ENCODE results near the gene SLX4IP. TPM values are rescaled to one million over a fixed set of nuclear protein-coding genes. Genes with fewer than 3 reads are reported as not detected.

SLX4IP gene
- polyA plus RNA-seq, 6 donors from 2014 or later, result 1.7 to 3.5 (median 2.5) TPM

DNA sequence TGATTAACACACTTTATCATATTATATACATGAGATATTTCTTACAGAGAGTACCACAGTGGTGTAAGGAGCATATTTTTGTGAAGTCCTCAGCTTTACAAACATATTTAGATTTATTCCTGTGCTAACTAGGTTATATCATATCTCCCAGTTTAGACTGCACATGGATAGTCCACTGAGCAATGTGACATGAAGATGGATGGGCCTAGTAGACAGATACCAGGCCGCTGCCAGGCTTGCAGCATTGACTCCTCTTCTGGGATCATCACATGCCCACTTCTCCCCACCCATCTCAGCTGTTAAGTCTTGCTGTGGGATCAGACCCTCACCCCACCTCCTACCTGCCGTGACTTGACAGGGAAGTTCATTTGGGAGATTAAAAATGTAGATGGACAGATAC lies 95.8 kb downstream of the SLX4IP start:
- no peaks in the 10 kb centered on the region for H3K27me3 Mint-ChIP-seq
- H3K36me3 Mint-ChIP-seq, result peaks cover 5 to 8% of the 10 kb centered on the region in 2 donors
- peaks cover 0 to 8% (median 0%) of the 10 kb centered on the region in 3 donors for H3K4me1 Mint-ChIP-seq
- no peak overlapping the region for H3K27ac Mint-ChIP-seq
- no peak for ATAC-seq (ENCODE audit: low read depth in 2 of 2)
- H3K4me3 Mint-ChIP-seq, result no peak overlapping the region
- H3K9me3 Mint-ChIP-seq, result no peaks in the 10 kb centered on the region
- no peak for DNase-seq

- no peak overlapping the region for H3K4me3 Mint-ChIP-seq
- no peak for DNase-seq
- H3K36me3 Mint-ChIP-seq, result peaks cover 0 to 5% of the 10 kb centered on the region in 2 donors
- H3K4me1 Mint-ChIP-seq, result peaks cover 0 to 8% (median 0%) of the 10 kb centered on the region in 3 donors
- no peaks in the 10 kb centered on the region for H3K9me3 Mint-ChIP-seq
- no peaks in the 10 kb centered on the region for H3K27me3 Mint-ChIP-seq
- no peak for ATAC-seq (ENCODE audit: low read depth in 2 of 2)
- H3K27ac Mint-ChIP-seq, result no peak overlapping the region
Measured at GRCh38 chr20:10531848-10532247, 96.7 kb downstream of the SLX4IP start.

DNA sequence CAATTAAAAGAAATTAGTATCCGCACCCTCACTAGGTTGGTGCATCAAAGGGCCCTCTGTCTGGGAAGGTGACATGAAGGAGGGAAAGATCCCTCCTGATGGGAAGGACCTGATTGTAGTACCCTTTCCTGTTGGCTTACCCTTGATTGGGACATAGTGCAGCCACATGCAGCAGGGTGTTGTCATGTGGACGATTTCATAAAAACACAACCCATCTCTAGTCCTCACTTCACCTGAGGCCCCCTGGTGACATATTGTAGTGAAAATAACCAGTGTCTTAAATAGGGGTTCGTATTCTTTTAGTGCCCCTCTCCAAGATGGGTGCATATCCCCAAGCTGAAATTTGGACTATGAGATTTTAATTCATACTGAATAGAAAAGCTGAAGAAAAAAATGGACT lies 97.3 kb downstream of the SLX4IP start:
- H3K27me3 Mint-ChIP-seq, result no peaks in the 10 kb centered on the region
- ATAC-seq (ENCODE audit: low read depth in 2 of 2) (no peak), DNase-seq (no peak)
- no peak overlapping the region for H3K27ac Mint-ChIP-seq
- H3K36me3 Mint-ChIP-seq, result peaks cover 0 to 5% of the 10 kb centered on the region in 2 donors
- H3K4me1 Mint-ChIP-seq, result peaks cover 0 to 8% (median 0%) of the 10 kb centered on the region in 3 donors
- H3K4me3 Mint-ChIP-seq, result no peak overlapping the region
- H3K9me3 Mint-ChIP-seq, result no peaks in the 10 kb centered on the region

- ATAC-seq (ENCODE audit: low read depth in 2 of 2) (no peak), DNase-seq (no peak)
- H3K27ac Mint-ChIP-seq, result no peak overlapping the region
Measured at GRCh38 chr20:10536531-10536930, 101.4 kb downstream of the SLX4IP start.

GRCh38 chr20:10537850-10538480 lies 102.9 kb downstream of the SLX4IP start:
- no peak for ATAC-seq (ENCODE audit: low read depth in 2 of 2)
- H3K27ac Mint-ChIP-seq, result no peak overlapping the region
- no peak for DNase-seq
- no peak overlapping the region for H3K4me3 Mint-ChIP-seq
- H3K36me3 Mint-ChIP-seq, result peaks cover 0 to 4% of the 10 kb centered on the region in 2 donors
- H3K4me1 Mint-ChIP-seq, result peaks cover 15 to 24% (median 16%) of the 10 kb centered on the region in 3 donors
- no peaks in the 10 kb centered on the region for H3K9me3 Mint-ChIP-seq
- H3K27me3 Mint-ChIP-seq, result no peaks in the 10 kb centered on the region

More at GRCh38 chr20:10536531-10536930, 101.4 kb downstream of the SLX4IP start:
- H3K4me3 Mint-ChIP-seq, result no peak overlapping the region
- H3K36me3 Mint-ChIP-seq, result peaks cover 0 to 5% of the 10 kb centered on the region in 2 donors
- no peaks in the 10 kb centered on the region for H3K27me3 Mint-ChIP-seq
- H3K9me3 Mint-ChIP-seq, result no peaks in the 10 kb centered on the region
- peaks cover 14 to 24% (median 15%) of the 10 kb centered on the region in 3 donors for H3K4me1 Mint-ChIP-seq

- Mint-ChIP-seq H3K27me3 (no peaks in the 10 kb centered on the region), H3K4me3 (no peak overlapping the region), H3K9me3 (no peaks in the 10 kb centered on the region), H3K27ac (peak overlapping the region in 1 of 6 donors; percentile 31), H3K4me1 (peaks cover 20 to 31% (median 21%) of the 10 kb centered on the region in 3 donors), H3K36me3 (peaks cover 0 to 7% of the 10 kb centered on the region in 2 donors)
- ATAC-seq (ENCODE audit: low read depth in 2 of 2) (no peak), DNase-seq (no peak)
Measured at GRCh38 chr20:10538768-10539167, 103.7 kb downstream of the SLX4IP start.

GRCh38 chr20:10539818-10540553 lies 104.9 kb downstream of the SLX4IP start:
- H3K27me3 Mint-ChIP-seq, result no peaks in the 10 kb centered on the region
- ATAC-seq (ENCODE audit: low read depth in 2 of 2) (no peak), DNase-seq (no peak)
- peaks cover 0 to 7% of the 10 kb centered on the region in 2 donors for H3K36me3 Mint-ChIP-seq
- no peaks in the 10 kb centered on the region for H3K9me3 Mint-ChIP-seq
- peaks cover 20 to 30% (median 21%) of the 10 kb centered on the region in 3 donors for H3K4me1 Mint-ChIP-seq
- H3K4me3 Mint-ChIP-seq, result peak overlapping the region in 2 of 8 donors; percentile 1 to 3
- peak overlapping the region in 4 of 6 donors; percentile 10 to 98 (median 45) for H3K27ac Mint-ChIP-seq

DNA sequence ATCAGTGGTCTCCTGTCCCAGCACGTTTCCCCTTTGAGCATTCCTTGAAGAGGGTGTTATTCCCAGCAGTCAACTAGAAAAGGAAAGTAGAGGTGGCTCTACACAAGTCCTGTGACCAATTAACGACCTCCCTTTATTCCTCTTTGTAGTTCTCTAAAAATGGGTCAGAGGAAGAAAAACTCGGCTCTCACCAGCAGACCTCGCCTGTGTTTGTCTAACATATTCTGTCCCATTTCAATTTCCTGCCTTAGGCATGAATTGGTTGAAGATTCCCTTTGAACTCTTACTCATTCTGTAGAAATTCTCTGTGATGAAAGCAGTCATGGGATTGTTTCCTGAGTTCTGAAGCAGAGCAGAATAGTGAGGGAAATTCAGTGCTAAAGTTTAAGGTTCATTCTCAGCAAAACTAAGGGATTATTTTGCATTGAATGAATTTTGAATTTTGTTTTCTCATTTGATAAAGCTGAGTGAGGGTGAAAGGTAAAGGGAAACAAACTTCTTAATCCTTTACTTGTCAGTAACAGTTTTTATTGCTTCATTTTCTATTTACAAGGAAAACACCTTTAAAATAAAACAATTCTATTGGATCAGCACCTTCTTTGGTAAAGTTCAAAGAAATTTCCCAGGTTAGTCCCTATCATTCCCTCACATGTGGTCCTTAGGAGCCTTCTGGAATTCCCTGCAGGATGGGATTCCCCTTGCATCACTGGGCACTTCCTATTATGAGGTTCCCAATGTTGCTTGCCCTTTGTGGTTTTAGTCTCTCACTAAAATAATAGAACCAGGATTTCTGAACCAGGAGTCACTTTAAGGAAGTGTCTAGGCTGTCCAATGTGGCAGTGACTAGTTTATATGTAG lies 105.8 kb downstream of the SLX4IP start:
- Mint-ChIP-seq H3K4me3 (no peak overlapping the region), H3K9me3 (no peaks in the 10 kb centered on the region), H3K27ac (peak overlapping the region in 3 of 6 donors; percentile 4 to 31 (median 10)), H3K4me1 (peaks cover 20 to 29% (median 21%) of the 10 kb centered on the region in 3 donors), H3K36me3 (peaks cover 0 to 7% of the 10 kb centered on the region in 2 donors), H3K27me3 (no peaks in the 10 kb centered on the region)
- no peak for ATAC-seq (ENCODE audit: low read depth in 2 of 2)
- no peak for DNase-seq

- Mint-ChIP-seq H3K36me3 (peaks cover 0 to 7% of the 10 kb centered on the region in 2 donors), H3K9me3 (no peaks in the 10 kb centered on the region), H3K4me3 (no peak overlapping the region), H3K4me1 (peaks cover 21 to 29% (median 24%) of the 10 kb centered on the region in 3 donors), H3K27me3 (no peaks in the 10 kb centered on the region), H3K27ac (no peak overlapping the region)
- no peak for ATAC-seq (ENCODE audit: low read depth in 2 of 2)
- no peak for DNase-seq
Measured at GRCh38 chr20:10541668-10542411, 106.7 kb downstream of the SLX4IP start.

- Mint-ChIP-seq H3K27ac (peak overlapping the region in 1 of 6 donors; percentile 44), H3K4me3 (no peak overlapping the region), H3K36me3 (peaks cover 0 to 7% of the 10 kb centered on the region in 2 donors), H3K4me1 (peaks cover 23 to 29% (median 27%) of the 10 kb centered on the region in 3 donors), H3K27me3 (no peaks in the 10 kb centered on the region), H3K9me3 (no peaks in the 10 kb centered on the region)
- ATAC-seq (ENCODE audit: low read depth in 2 of 2) (no peak), DNase-seq (no peak)
Measured at GRCh38 chr20:10542442-10542841, 107.3 kb downstream of the SLX4IP start.

DNA sequence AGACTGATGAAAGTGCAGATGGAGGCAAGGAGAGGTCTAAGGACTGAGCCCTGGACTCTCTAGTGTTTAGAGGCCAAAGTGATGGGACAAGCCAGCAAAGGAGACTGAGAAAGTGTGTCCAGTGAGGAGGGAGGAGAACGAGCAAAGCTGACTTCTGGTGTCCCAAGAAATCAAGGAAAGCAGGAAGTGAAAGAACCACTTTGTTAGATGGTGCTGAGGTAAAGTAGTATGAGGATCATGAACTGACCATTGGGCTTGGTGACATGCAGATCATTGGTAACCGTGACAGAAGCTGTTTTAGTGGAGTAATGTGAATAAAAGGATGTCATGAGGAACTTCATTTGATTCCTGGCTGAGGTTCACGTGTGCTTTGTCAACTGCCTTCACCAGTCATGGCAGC lies 108.4 kb downstream of the SLX4IP start:
- H3K4me3 Mint-ChIP-seq, result no peak overlapping the region
- H3K36me3 Mint-ChIP-seq, result peaks cover 0 to 7% of the 10 kb centered on the region in 2 donors
- H3K9me3 Mint-ChIP-seq, result no peaks in the 10 kb centered on the region
- peaks cover 23 to 29% (median 29%) of the 10 kb centered on the region in 3 donors for H3K4me1 Mint-ChIP-seq
- no peaks in the 10 kb centered on the region for H3K27me3 Mint-ChIP-seq
- no peak for ATAC-seq (ENCODE audit: low read depth in 2 of 2)
- DNase-seq, result no peak
- no peak overlapping the region for H3K27ac Mint-ChIP-seq

GRCh38 chr20:10547276-10548114 lies 112.4 kb downstream of the SLX4IP start:
- H3K4me1 Mint-ChIP-seq, result peaks cover 35 to 48% (median 38%) of the 10 kb centered on the region in 3 donors
- DNase-seq (no peak), ATAC-seq (ENCODE audit: low read depth in 2 of 2) (no peak)
- peaks cover 0 to 7% of the 10 kb centered on the region in 2 donors for H3K36me3 Mint-ChIP-seq
- H3K9me3 Mint-ChIP-seq, result no peaks in the 10 kb centered on the region
- H3K27me3 Mint-ChIP-seq, result no peaks in the 10 kb centered on the region
- no peak overlapping the region for H3K27ac Mint-ChIP-seq
- H3K4me3 Mint-ChIP-seq, result no peak overlapping the region

All from naive B cell (primary cell).